OCI-LY3 (cell line): ENCODE results near the gene SPEN.

ENCODE experiments used
- EZH2phosphoT487 ChIP-seq: fragments of 200-600 bp; shearing (Covaris generic); IDR thresholded peaks from 2 replicates; pipeline ENCODE4 v1.6.1; 2018; ENCODE audit warnings: antibody characterized with exemption, mixed run types, low read depth
- TF ChIP-seq, protein P1 (sequence below): fragments of 200-600, 300-600 bp; sonication (generic); IDR thresholded peaks from 2 replicates; pipeline ENCODE4 v1.5.1; 2014; ENCODE audit warnings: antibody characterized with exemption, low read length, low read depth

DNA sequence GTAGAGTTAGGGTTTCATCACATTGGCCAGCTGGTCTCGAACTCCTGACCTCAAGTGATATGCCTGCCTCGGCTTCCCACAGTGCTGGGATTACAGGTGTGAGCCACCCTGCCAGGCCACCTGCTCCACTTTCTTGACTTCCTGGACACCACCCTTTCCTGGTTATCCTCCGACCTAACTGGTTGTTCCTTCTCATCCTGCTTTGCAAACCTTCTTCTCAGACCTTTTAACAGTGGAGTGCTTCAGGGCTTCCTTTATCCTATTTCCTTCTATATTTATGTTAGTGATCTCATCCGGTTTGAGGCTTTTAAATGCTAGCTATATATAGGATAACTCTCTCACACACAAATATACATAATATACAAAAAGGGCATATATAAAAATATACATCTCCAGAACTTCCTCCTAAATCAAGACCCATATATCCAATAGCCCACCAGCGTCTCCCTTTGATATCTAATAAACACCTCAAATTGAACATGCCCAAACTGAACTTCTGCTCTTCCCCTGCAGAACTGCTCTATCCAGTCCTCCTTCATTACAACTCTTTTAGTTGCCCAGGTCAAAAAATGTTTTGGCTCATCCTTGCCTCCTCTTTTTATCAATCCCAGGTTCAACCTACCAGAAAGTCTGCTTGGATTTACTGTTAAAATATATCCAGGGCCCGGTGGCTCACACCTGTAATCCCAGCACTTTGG is 20.5 kb upstream of the SPEN start:
- TF ChIP-seq, protein P1, sequence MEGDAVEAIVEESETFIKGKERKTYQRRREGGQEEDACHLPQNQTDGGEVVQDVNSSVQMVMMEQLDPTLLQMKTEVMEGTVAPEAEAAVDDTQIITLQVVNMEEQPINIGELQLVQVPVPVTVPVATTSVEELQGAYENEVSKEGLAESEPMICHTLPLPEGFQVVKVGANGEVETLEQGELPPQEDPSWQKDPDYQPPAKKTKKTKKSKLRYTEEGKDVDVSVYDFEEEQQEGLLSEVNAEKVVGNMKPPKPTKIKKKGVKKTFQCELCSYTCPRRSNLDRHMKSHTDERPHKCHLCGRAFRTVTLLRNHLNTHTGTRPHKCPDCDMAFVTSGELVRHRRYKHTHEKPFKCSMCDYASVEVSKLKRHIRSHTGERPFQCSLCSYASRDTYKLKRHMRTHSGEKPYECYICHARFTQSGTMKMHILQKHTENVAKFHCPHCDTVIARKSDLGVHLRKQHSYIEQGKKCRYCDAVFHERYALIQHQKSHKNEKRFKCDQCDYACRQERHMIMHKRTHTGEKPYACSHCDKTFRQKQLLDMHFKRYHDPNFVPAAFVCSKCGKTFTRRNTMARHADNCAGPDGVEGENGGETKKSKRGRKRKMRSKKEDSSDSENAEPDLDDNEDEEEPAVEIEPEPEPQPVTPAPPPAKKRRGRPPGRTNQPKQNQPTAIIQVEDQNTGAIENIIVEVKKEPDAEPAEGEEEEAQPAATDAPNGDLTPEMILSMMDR, result no peak
- TF ChIP-seq EZH2phosphoT487, result no peak
